WTC11 (cell line): Measurements from ENCODE around the gene CTSO. TPM values are rescaled to one million over a fixed set of nuclear protein-coding genes. Genes with fewer than 3 reads are reported as not detected.

Experiments
- ATAC-seq: fragments of 200-7000 bp; cut with Tn5 transposase; 2 replicates; pipeline ENCODE4 v1.10.0; 2021; ENCODE audit warnings: mild to moderate bottlenecking, moderate library complexity
- CTCF ChIA-PET: fragments of 300-600 bp; sonication (Branson Sonifier 250); formaldehyde crosslinking; loops from one replicate; lab custom pipeline; 2021; ENCODE audit warnings: antibody characterized with exemption; lab: Charles Lee
- POLR2A ChIA-PET: fragments of 350-600 bp; sonication (Branson Sonifier 250); formaldehyde crosslinking; loops from one replicate; lab custom pipeline; 2021; ENCODE audit warnings: antibody characterized with exemption; lab: Charles Lee
- DNase-seq: peaks from one replicate; pipeline ENCODE4 v3.0.0; 2021; ENCODE audit warnings: low spot score
- H3K27ac Mint-ChIP-seq: 2 replicates; pipeline ENCODE4 v1.8.0; 2021; ENCODE audit warnings: mixed read lengths
- H3K27me3 Mint-ChIP-seq: 2 replicates; pipeline ENCODE4 v1.8.0; 2021; ENCODE audit warnings: low read depth, mild to moderate bottlenecking, moderate library complexity, mixed read lengths
- H3K36me3 Mint-ChIP-seq: 2 replicates; pipeline ENCODE4 v1.8.0; 2021; ENCODE audit warnings: mixed read lengths
- H3K4me1 Mint-ChIP-seq: 2 replicates; pipeline ENCODE4 v1.8.0; 2022; ENCODE audit warnings: mixed read lengths
- H3K4me3 Mint-ChIP-seq: 2 replicates; pipeline ENCODE4 v1.8.0; 2021; ENCODE audit warnings: mild to moderate bottlenecking, moderate library complexity, mixed read lengths
- H3K9me3 Mint-ChIP-seq: 2 replicates; pipeline ENCODE4 v1.8.0; 2021; ENCODE audit warnings: mixed read lengths
- AR ChIP-seq: fragments of 250-450 bp; sonication (Bioruptor Pico); IDR thresholded peaks from 2 replicates; pipeline ENCODE4 v1.9.0; 2021; ENCODE audit warnings: mild to moderate bottlenecking
- ATF6 ChIP-seq: sonication (generic); formaldehyde crosslinking; IDR thresholded peaks from 2 replicates; pipeline ENCODE4 v1.8.1; 2023; ENCODE audit warnings: mild to moderate bottlenecking, missing genetic modification reagents
- FOXJ3 ChIP-seq: sonication (generic); formaldehyde crosslinking; IDR thresholded peaks from 2 replicates; pipeline ENCODE4 v1.9.0; 2021; ENCODE audit warnings: missing genetic modification reagents, mild to moderate bottlenecking, borderline replicate concordance
- FOXK1 ChIP-seq: sonication (generic); formaldehyde crosslinking; IDR thresholded peaks from 2 replicates; pipeline ENCODE4 v1.8.0; 2022; ENCODE audit warnings: mild to moderate bottlenecking, moderate library complexity, missing genetic modification reagents
- GTF2I ChIP-seq: fragments of 250-450 bp; sonication (Bioruptor Pico); conservative IDR thresholded peaks from 2 replicates; pipeline ENCODE4 v1.4.0; 2021; ENCODE audit warnings: mild to moderate bottlenecking
- HMGA2 ChIP-seq: fragments of 250-450 bp; sonication (Bioruptor Pico); IDR thresholded peaks from 2 replicates; pipeline ENCODE4 v1.4.0; 2021; ENCODE audit warnings: mild to moderate bottlenecking, moderate library complexity
- MYBL2 ChIP-seq: sonication (generic); formaldehyde crosslinking; IDR thresholded peaks from 2 replicates; pipeline ENCODE4 v1.8.1; 2023; ENCODE audit warnings: mild to moderate bottlenecking, moderate library complexity, missing genetic modification reagents
- NFYB ChIP-seq: sonication (generic); formaldehyde crosslinking; conservative IDR thresholded peaks from 2 replicates; pipeline ENCODE4 v1.8.0; 2022; ENCODE audit warnings: low read depth, missing genetic modification reagents
- NR1H2 ChIP-seq: sonication (generic); formaldehyde crosslinking; IDR thresholded peaks from 2 replicates; pipeline ENCODE4 v1.9.0; 2021; ENCODE audit warnings: mild to moderate bottlenecking, moderate library complexity, missing genetic modification reagents
- NR2C2 ChIP-seq: sonication (generic); formaldehyde crosslinking; IDR thresholded peaks from 2 replicates; pipeline ENCODE4 v1.8.0; 2022; ENCODE audit warnings: mild to moderate bottlenecking, missing genetic modification reagents
- PRRX2 ChIP-seq: fragments of 250-450 bp; sonication (Bioruptor Pico); IDR thresholded peaks from 2 replicates; pipeline ENCODE4 v1.8.0; 2021; ENCODE audit warnings: mild to moderate bottlenecking
- RORB ChIP-seq: fragments of 250-450 bp; sonication (Bioruptor Pico); IDR thresholded peaks from 2 replicates; pipeline ENCODE4 v1.9.0; 2021; ENCODE audit warnings: mild to moderate bottlenecking
- SMAD4 ChIP-seq: sonication (generic); formaldehyde crosslinking; IDR thresholded peaks from 2 replicates; pipeline ENCODE4 v1.8.0; 2022; ENCODE audit warnings: mild to moderate bottlenecking, missing genetic modification reagents
- SOX15 ChIP-seq: fragments of 250-450 bp; sonication (Bioruptor Pico); IDR thresholded peaks from 2 replicates; pipeline ENCODE4 v1.9.0; 2021; ENCODE audit warnings: mild to moderate bottlenecking
- TEAD1 ChIP-seq: sonication (generic); formaldehyde crosslinking; IDR thresholded peaks from 2 replicates; pipeline ENCODE4 v1.8.0; 2022; ENCODE audit warnings: mild to moderate bottlenecking, missing genetic modification reagents
- ZBTB21 ChIP-seq: sonication (generic); formaldehyde crosslinking; IDR thresholded peaks from 2 replicates; pipeline ENCODE4 v1.8.1; 2023; ENCODE audit warnings: mild to moderate bottlenecking, missing genetic modification reagents, borderline replicate concordance
- ZNF317 ChIP-seq: sonication (generic); formaldehyde crosslinking; IDR thresholded peaks from 2 replicates; pipeline ENCODE4 v1.8.1; 2023; ENCODE audit warnings: low read depth, mild to moderate bottlenecking, moderate library complexity, missing genetic modification reagents, borderline replicate concordance
- ZNF425 ChIP-seq: fragments of 250-450 bp; sonication (Bioruptor Pico); conservative IDR thresholded peaks from 2 replicates; pipeline ENCODE4 v1.9.0; 2021; ENCODE audit warnings: mild to moderate bottlenecking
- ZNF512 ChIP-seq: sonication (generic); formaldehyde crosslinking; IDR thresholded peaks from 2 replicates; pipeline ENCODE4 v1.8.1; 2022; ENCODE audit warnings: missing genetic modification reagents, borderline replicate concordance
- ZNF671 ChIP-seq: fragments of 250-450 bp; sonication (Bioruptor Pico); IDR thresholded peaks from 2 replicates; pipeline ENCODE4 v1.8.0; 2021; ENCODE audit warnings: mild to moderate bottlenecking
- total RNA-seq: library from RNA; stranded (reverse); gene quantifications from 3 replicates; pipeline ENCODE4 v1.2.3, GENCODE V29; 2021

CTSO gene
- total RNA-seq, 1 experiment from 2014 or later = 1.2 TPM

- no peak for TF ChIP-seq NR1H2 (CRISPR knock-in tag)
- no peak for TF ChIP-seq MYBL2 (CRISPR knock-in tag)
- no peak for TF ChIP-seq HMGA2 (CRISPR knock-in tag)
- no peak for TF ChIP-seq PRRX2 (CRISPR knock-in tag)
- no peak for TF ChIP-seq ZNF671 (CRISPR knock-in tag)
- no peak for TF ChIP-seq ZNF512
- no peak for TF ChIP-seq SOX15 (CRISPR knock-in tag)
These were observed 21.8 kb upstream of the CTSO start (continued) for GRCh38 chr4:155975511-155975910.

GRCh38 chr4:155974996-155975395, 21.3 kb upstream of the CTSO start:
- no peak overlapping the region for H3K27ac Mint-ChIP-seq

GRCh38 chr4:155974476-155974749, 20.7 kb upstream of the CTSO start:
- TF ChIP-seq ZBTB21 (CRISPR knock-in tag) (no peak), FOXJ3 (CRISPR knock-in tag) (no peak), AR (CRISPR knock-in tag) (no peak), NR2C2 (CRISPR knock-in tag) (no peak), TEAD1 (CRISPR knock-in tag) (no peak), ATF6 (CRISPR knock-in tag) (no peak), NFYB (no peak), SMAD4 (no peak), FOXK1 (CRISPR knock-in tag) (no peak), GTF2I (CRISPR knock-in tag) (no peak), NR1H2 (CRISPR knock-in tag) (no peak)
- TF ChIP-seq, all 79 proteins: peak for 0
- Mint-ChIP-seq H3K4me1 (peaks cover 27% of the 10 kb centered on the region), H3K27ac (no peak overlapping the region), H3K36me3 (peaks cover 21% of the 10 kb centered on the region), H3K4me3 (no peak overlapping the region), H3K27me3 (no peaks in the 10 kb centered on the region; the same call in 1 of the 2 replicates), H3K9me3 (peaks cover 29% of the 10 kb centered on the region)
- POLR2A ChIA-PET = no interaction called here
- ATAC-seq (no peak), DNase-seq (no peak)
- CTCF ChIA-PET = no interaction called here

More at GRCh38 chr4:155974996-155975395, 21.3 kb upstream of the CTSO start:
- Mint-ChIP-seq H3K4me1 (peaks cover 27% of the 10 kb centered on the region), H3K4me3 (no peak overlapping the region), H3K9me3 (peaks cover 31% of the 10 kb centered on the region), H3K27me3 (no peaks in the 10 kb centered on the region; the same call in 1 of the 2 replicates), H3K36me3 (peaks cover 25% of the 10 kb centered on the region)
- TF ChIP-seq RORB (CRISPR knock-in tag) (no peak), ZNF317 (no peak), ZNF425 (no peak)
- ChIA-PET POLR2A (no interaction called here), CTCF (no interaction called here)
- ATAC-seq (no peak), DNase-seq (no peak)
